Natural killer cell treated with Interleukin-12 subunit alpha and Interleukin-12 subunit beta and Interleukin-15 and Interleukin-18, amount 100 ng/mL, for 72 hours (primary cell): ENCODE measurements around the gene MTA2. TPM values are rescaled to one million over a fixed set of nuclear protein-coding genes. Genes with fewer than 3 reads are reported as not detected.

Experiments used
- ATAC-seq, 2 donors: fragments of 150-1000 bp; cut with Tn5 transposase in 1 of 2; sonication (Bioruptor Pico), chemical (Tn5 transposase) in 1 of 2; 2 replicates each; pipeline ENCODE4 v1.10.0; 2021
- DNase-seq: peaks from one replicate; pipeline ENCODE4 v3.0.0; 2022; ENCODE audit warnings: low spot score
- H3K27ac Mint-ChIP-seq, 2 donors: 1 replicate in 1 of 2; 2 replicates in 1 of 2; pipeline ENCODE4 v1.8.0; 2022; ENCODE audit warnings: mixed read lengths in 2 of 2, mild to moderate bottlenecking in 1 of 2, moderate library complexity in 1 of 2
- H3K27me3 Mint-ChIP-seq, 2 donors: 1 replicate in 1 of 2; 2 replicates in 1 of 2; pipeline ENCODE4 v1.8.0; 2022; ENCODE audit warnings: mixed read lengths in 2 of 2
- H3K36me3 Mint-ChIP-seq: one replicate; pipeline ENCODE4 v1.8.0; 2022; ENCODE audit warnings: mixed read lengths
- H3K4me1 Mint-ChIP-seq, 2 donors: 1 replicate in 1 of 2; 2 replicates in 1 of 2; pipeline ENCODE4 v1.8.0; 2022; ENCODE audit warnings: low read depth in 2 of 2, mixed read lengths in 2 of 2, mild to moderate bottlenecking in 1 of 2
- H3K4me3 Mint-ChIP-seq: one replicate; pipeline ENCODE4 v1.8.0; 2022; ENCODE audit warnings: mixed read lengths
- H3K9me3 Mint-ChIP-seq: 2 replicates; pipeline ENCODE4 v1.8.0; 2022; ENCODE audit warnings: mixed read lengths
- total RNA-seq, 2 donors: library from RNA; stranded (reverse); gene quantifications; one replicate each; pipeline ENCODE4 v1.2.3, GENCODE V29; 2022

Gene MTA2
- total RNA-seq, 2 donors from 2014 or later, result 234 to 259 TPM

GRCh38 chr11:62548545-62549335, 52.9 kb downstream of the MTA2 start:
- Mint-ChIP-seq H3K36me3 (no peaks in the 10 kb centered on the region), H3K27me3 (no peaks in the 10 kb centered on the region), H3K27ac (peak overlapping the region in 1 of 2 donors; percentile 41), H3K4me1 (peaks cover 54 to 61% of the 10 kb centered on the region in 2 donors), H3K9me3 (no peaks in the 10 kb centered on the region), H3K4me3 (no peak overlapping the region)
- no peak for DNase-seq
- no peak for ATAC-seq

DNA sequence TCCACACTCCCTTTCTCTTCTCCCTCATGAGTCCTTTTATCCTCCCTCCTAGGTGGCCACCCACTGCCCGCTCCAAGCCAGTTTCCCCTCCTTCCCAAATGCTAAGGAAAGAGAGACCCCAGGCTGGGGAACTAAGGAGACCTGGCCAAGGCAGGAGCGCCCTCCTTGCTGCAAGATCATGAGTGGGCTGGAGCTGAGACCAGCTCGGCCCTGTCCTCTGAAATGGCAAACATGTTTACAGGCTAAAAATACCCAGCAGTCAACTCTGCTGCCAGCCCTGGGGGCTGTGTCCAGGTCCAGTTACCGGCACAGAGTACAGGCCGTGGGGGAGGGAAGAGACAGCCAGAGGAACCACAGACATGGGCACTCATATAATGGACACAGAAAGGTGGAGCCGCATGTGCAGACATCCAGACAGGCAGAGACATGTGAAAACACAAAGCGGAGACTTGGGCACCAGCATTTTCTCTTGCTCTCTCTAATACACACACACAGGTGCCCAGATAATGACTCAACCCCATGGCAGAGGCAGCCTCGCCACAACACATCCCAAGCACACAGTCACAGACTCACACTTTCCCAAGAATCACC, 53.9 kb downstream of the MTA2 start:
- H3K36me3 Mint-ChIP-seq, result no peaks in the 10 kb centered on the region
- DNase-seq (no peak), ATAC-seq (no peak)
- H3K27ac Mint-ChIP-seq, result no peak overlapping the region
- no peaks in the 10 kb centered on the region for H3K27me3 Mint-ChIP-seq
- H3K4me3 Mint-ChIP-seq, result peak overlapping the region; percentile 83
- H3K9me3 Mint-ChIP-seq, result no peaks in the 10 kb centered on the region
- peaks cover 52 to 60% of the 10 kb centered on the region in 2 donors for H3K4me1 Mint-ChIP-seq

DNA sequence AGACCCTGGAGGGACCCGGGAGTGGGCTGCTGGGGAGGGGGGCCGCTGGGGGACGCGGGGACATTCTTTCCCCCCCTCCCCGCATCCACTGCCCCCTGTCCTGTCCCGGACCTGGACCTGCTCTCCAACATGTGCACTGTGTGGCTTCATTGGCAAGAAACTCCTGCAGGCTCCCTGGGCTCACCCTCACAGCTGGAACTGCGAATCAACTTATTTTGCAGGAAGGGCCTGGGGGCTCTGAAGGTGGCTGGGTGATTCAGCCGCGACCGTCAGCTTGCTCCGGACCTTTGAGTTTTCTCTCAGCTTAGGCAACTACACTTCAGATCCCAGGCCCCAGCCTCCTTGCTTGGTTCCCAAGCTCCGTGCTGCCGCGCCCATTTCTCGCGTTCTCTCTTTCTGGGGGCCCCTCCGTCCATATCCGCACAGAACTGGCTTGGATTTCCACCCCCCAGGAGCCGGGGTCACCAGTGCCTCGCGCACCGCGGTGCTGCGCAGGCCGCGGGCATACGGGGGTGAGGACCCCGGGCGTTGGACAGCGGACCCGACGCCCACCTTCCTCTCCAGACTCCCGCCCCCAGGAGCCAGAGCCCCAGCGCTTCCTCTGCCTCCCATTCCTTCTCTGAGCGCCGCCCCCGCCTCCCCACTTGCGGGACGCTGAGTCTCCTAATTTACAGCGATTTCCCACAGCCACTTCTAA, 54.6 kb downstream of the MTA2 start:
- peak overlapping the region; percentile 83 for H3K4me3 Mint-ChIP-seq
- no peak overlapping the region for H3K27ac Mint-ChIP-seq
- no peak for ATAC-seq
- DNase-seq, result no peak
- H3K4me1 Mint-ChIP-seq, result peaks cover 52 to 60% of the 10 kb centered on the region in 2 donors
- H3K9me3 Mint-ChIP-seq, result no peaks in the 10 kb centered on the region
- H3K36me3 Mint-ChIP-seq, result no peaks in the 10 kb centered on the region
- H3K27me3 Mint-ChIP-seq, result no peaks in the 10 kb centered on the region

DNA sequence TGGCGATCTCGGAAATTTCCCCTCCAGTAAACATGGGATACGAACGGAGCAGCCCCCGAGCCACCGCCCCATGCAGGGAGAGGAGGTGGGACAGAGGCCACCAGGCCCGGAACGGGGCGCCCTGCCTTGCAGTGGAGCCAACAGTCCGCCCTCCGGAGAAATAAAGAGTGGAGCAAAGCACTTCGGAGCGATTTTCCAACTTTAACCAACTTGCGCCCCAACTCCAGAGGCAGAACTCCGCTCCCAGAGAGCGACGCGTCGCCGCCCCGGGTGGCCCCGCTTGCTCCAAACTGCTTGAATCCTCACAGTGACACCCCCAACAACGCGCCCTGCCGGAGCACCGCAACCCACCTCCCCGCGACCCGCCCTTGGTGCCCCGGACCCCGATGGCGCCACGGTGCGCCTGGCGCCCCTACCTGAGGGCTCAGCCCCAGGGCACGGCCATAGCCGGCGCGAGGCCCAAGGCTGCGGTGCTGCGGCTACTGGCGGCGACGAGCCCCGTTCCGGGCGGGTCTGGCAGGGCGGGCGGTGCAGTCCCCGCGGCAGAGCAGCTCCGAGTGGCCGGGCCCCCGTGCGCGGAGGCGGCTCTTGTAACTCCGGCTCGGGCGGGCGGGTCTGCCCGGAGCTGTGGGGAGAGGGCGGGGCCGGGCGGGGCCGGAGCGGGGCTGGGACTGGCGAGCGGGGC, 55.3 kb downstream of the MTA2 start, which contains the start of gene AHNAK:
Gene AHNAK (minus strand): TSS at position 563 of the 685 bp plus-strand sequence. CDS start 10,708 bp downstream, outside the sequence.
- Mint-ChIP-seq H3K4me3 (peak within 1 kb of the TSS; percentile 83), H3K27ac (peak within 1 kb of the TSS; percentile 91 to 97), H3K36me3 (no peaks in the 10 kb centered on the region), H3K9me3 (no peaks in the 10 kb centered on the region), H3K27me3 (no peaks in the 10 kb centered on the region), H3K4me1 (peaks cover 52 to 60% of the 10 kb centered on the region in 2 donors)
- DNase-seq (peak; percentile 82), ATAC-seq (peak; percentile 65 to 74)

- no peak for DNase-seq
- no peak for ATAC-seq
- Mint-ChIP-seq H3K9me3 (no peaks in the 10 kb centered on the region), H3K4me1 (peaks cover 55 to 60% of the 10 kb centered on the region in 2 donors), H3K27ac (peak overlapping the region; percentile 91 to 97), H3K27me3 (no peaks in the 10 kb centered on the region), H3K36me3 (no peaks in the 10 kb centered on the region), H3K4me3 (peak overlapping the region; percentile 83)
Observed at GRCh38 chr11:62545437-62546243, 56.0 kb downstream of the MTA2 start.

DNA sequence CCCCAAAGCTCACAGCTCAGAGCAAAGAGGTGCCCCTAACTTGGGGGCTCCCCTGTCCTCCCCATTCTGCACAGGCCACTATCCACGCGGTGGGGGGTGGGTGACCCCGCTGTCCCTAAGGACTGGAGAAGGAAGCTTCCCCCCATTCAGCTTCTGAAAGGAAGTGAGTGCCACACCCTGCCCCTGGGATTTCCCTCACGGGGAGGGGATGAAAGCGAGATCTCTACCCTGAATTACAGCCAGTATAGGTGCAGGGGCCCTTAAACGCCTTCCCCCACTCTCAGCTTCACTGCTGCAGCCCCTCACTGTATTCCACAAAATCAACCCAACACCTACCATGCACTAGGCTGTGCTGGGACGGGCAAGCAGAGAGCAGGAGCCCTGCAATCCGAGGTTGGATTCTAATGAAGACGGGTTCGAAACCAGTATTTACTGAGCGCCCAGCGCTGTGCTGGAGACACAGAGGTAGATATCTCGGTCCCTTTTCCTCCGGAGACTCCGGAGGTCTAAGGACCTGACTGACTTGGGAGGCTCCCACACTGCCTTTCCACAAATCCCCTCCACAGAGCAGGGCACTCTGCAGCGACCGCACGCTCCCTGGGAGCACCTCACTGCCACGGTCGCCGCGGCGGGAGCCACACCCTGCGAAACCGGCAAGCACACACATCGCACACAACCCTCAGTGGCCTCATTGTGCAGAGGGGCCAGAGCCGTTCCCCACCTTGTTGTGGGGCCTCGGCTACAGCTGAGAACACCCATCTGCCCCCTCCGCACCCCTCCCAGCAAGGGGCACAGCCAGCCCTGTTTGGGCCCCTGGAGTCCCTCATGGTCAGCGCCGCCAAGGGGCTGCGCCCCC, 56.9 kb downstream of the MTA2 start:
- Mint-ChIP-seq H3K9me3 (no peaks in the 10 kb centered on the region), H3K36me3 (no peaks in the 10 kb centered on the region), H3K27me3 (no peaks in the 10 kb centered on the region), H3K27ac (peak overlapping the region; percentile 91 to 97), H3K4me3 (peak overlapping the region; percentile 83), H3K4me1 (peaks cover 56 to 60% of the 10 kb centered on the region in 2 donors)
- no peak for DNase-seq
- no peak for ATAC-seq

GRCh38 chr11:62543680-62544444, 57.8 kb downstream of the MTA2 start:
- no peaks in the 10 kb centered on the region for H3K36me3 Mint-ChIP-seq
- DNase-seq (no peak), ATAC-seq (no peak)
- H3K4me3 Mint-ChIP-seq, result peak overlapping the region; percentile 83
- peaks cover 61 to 63% of the 10 kb centered on the region in 2 donors for H3K4me1 Mint-ChIP-seq
- H3K27me3 Mint-ChIP-seq, result no peaks in the 10 kb centered on the region
- H3K27ac Mint-ChIP-seq, result peak overlapping the region; percentile 91 to 97
- no peaks in the 10 kb centered on the region for H3K9me3 Mint-ChIP-seq

Other genes with a start within 250 kb of the MTA2 start
- gene SCGB1A1, start 182.8 kb downstream of the MTA2 start, total RNA-seq, result not detected
- gene AHNAK, start 55.1 kb downstream of the MTA2 start, total RNA-seq, result 10 to 100 TPM; 49.2 to 60.0 TPM
- 1,000 to 10,000 TPM in 1 of 2 donors, 100 to 1,000 TPM in 1; 898 to 1,016 TPM for gene EEF1G, start 28.0 kb downstream of the MTA2 start, total RNA-seq
- 10 to 100 TPM; 24.1 to 35.7 TPM for gene TUT1, start 10.3 kb downstream of the MTA2 start, total RNA-seq
- gene EML3, start 10.9 kb upstream of the MTA2 start, total RNA-seq, result 100 to 1,000 TPM; 122 to 205 TPM
- gene ROM1, start 11.4 kb upstream of the MTA2 start, total RNA-seq, result 1 to 10 TPM; 4.5 to 4.6 TPM
- gene B3GAT3, start 20.1 kb upstream of the MTA2 start, total RNA-seq, result 10 to 100 TPM; 72.8 to 98.7 TPM
- 100 to 1,000 TPM; 269 to 297 TPM for gene GANAB, start 44.7 kb upstream of the MTA2 start, total RNA-seq
- gene INTS5, start 51.4 kb upstream of the MTA2 start, total RNA-seq, result 10 to 100 TPM; 33.2 to 42.3 TPM
- gene C11orf98, start 63.3 kb upstream of the MTA2 start, total RNA-seq, result 100 to 1,000 TPM; 131 to 149 TPM
- 100 to 1,000 TPM in 1 of 2 donors, 10 to 100 TPM in 1; 30.0 to 121 TPM for gene CSKMT, start 63.4 kb upstream of the MTA2 start, total RNA-seq
- 1 to 10 TPM; 6.1 to 8.8 TPM for gene UQCC3, start 69.8 kb upstream of the MTA2 start, total RNA-seq
- gene LBHD1, start 70.4 kb upstream of the MTA2 start, total RNA-seq, result 10 to 100 TPM; 20.9 to 33.7 TPM
- 100 to 1,000 TPM in 1 of 2 donors, 10 to 100 TPM in 1; 91.1 to 124 TPM for gene UBXN1, start 77.2 kb upstream of the MTA2 start, total RNA-seq
- gene LRRN4CL, start 87.7 kb upstream of the MTA2 start, total RNA-seq, result under 1 TPM; 0.36 to 0.52 TPM
- 10 to 100 TPM; 18.7 to 38.3 TPM for gene BSCL2, start 105.6 kb upstream of the MTA2 start, total RNA-seq
- gene GNG3, start 105.8 kb upstream of the MTA2 start, total RNA-seq, result not detected
- gene HNRNPUL2, start 125.6 kb upstream of the MTA2 start, total RNA-seq, result 10 to 100 TPM; 54.6 to 55.5 TPM
- gene TTC9C, start 126.6 kb upstream of the MTA2 start, total RNA-seq, result 10 to 100 TPM; 36.8 to 39.4 TPM
- 1 to 10 TPM; 6.5 to 8.1 TPM for gene ZBTB3, start 152.3 kb upstream of the MTA2 start, total RNA-seq
- 100 to 1,000 TPM in 1 of 2 donors, 10 to 100 TPM in 1; 93.3 to 127 TPM for gene POLR2G, start 159.7 kb upstream of the MTA2 start, total RNA-seq
- 10 to 100 TPM; 13.9 to 34.1 TPM for gene TAF6L, start 169.5 kb upstream of the MTA2 start, total RNA-seq
- gene TMEM179B, start 185.5 kb upstream of the MTA2 start, total RNA-seq, result 10 to 100 TPM; 30.5 to 31.1 TPM
- 10 to 100 TPM; 13.0 to 20.1 TPM for gene TMEM223, start 190.1 kb upstream of the MTA2 start, total RNA-seq
- gene NXF1, start 203.6 kb upstream of the MTA2 start, total RNA-seq, result 100 to 1,000 TPM; 108 to 145 TPM
- gene STX5, start 230.2 kb upstream of the MTA2 start, total RNA-seq, result 10 to 100 TPM; 32.0 to 53.4 TPM
- gene TEX54, start 231.0 kb upstream of the MTA2 start, total RNA-seq, result 1 to 10 TPM in 1 of 2 donors, not detected in 1; 1.0 TPM
- 100 to 1,000 TPM in 1 of 2 donors, 10 to 100 TPM in 1; 90.4 to 136 TPM for gene WDR74, start 237.7 kb upstream of the MTA2 start, total RNA-seq